Stimulated activated CD4-positive, alpha-beta T cell treated with anti-CD3 and anti-CD28 coated beads, Interleukin-1b, Interleukin-23, amount 100 ng/mL, for 1 hour (primary cell): ENCODE results near the gene G3BP2.
"Not testable (repeated sequence)": the region's sequence is repeated elsewhere in the genome, so short reads cannot be mapped to it uniquely, and the experiment has no call there.

Source experiments
- DNase-seq, 2 donors: peaks; one replicate each; pipeline ENCODE4 v3.0.0-alpha.2; 2020; ENCODE audit warnings: low read depth in 2 of 2

Gene G3BP2

DNA sequence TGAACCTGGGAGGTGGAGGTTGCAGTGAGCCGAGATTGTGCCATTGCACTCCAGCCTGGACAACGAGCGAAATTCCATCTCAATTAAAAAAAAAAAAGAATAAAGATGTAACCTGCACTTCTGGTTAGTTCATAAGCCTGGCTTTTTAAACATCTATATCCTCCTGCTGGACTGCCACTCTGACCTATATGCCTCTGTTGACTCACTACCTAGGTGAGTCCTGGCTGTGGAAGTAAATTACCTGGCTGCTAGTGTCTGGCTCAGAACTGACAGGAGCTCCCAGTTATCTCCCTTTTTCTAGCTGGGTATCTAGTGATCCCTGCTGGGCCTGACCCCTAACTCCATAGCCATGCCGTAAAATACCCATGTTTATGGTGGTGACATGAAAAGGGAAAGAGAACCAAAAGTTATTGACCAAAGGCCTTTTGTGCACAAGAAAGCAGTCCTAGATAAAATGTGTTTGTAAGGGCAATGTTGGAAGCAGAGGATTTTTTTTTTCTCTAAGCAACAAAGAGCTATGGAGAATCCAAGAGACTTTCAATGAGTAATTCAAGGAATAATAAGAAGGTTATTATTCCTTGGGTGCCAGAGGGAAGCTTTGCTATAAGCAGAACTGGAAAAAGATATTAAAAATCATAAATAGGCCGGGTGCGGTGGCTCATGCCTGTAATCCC, 10.4 kb upstream of the G3BP2 start:
- DNase-seq: no peak

DNA sequence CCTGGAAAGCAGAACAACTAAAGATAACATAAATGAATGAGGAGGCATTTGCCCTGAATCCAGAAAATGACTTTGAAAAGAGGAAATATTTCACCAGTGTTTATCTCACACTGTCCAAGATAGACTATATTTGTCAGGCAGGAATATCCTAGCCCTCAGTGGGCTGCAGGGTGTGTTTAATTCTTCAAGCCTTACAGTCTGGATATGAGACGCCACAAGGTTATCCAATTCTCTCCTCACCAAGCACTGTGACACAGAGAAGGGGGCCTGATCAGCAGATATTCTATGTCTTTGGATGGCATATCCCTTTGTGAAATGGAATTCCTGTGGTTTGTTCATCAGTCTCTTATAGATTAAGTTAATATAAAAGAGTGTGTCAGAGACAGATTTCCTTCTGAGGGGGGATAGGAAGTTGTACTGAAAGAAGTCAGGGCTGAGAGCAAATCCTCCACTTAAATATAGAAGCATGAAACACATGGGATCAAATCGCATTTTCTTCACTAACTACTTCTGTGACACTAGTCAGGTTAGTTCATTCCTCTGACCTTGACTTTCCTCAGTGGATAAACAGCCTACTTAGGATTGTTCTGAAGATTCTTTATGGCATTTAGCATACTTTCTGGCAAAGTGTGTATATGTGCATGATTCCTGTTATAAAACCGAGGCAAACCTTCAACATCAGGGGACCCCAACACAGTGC, 6.8 kb upstream of the G3BP2 start:
- DNase-seq: no peak

DNA sequence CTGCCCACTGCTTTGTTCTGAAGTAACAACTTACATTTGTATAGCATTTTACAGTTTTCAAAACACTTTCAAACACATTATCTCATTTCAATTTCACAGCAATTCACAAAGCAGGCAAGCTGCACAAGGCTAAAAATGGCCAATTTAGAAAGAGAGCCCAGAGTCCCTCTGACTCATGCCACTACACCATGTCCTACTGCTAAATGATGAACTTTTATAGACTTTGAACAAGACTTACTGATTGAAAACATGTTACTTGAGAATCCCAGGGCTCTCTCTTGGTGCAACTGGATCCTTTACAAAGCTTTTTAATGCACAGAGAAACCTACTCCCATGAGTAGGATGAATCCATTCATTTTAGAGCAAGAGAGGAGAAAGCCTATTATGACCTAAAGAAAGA, 5.8 kb upstream of the G3BP2 start:
- no peak for DNase-seq

DNA sequence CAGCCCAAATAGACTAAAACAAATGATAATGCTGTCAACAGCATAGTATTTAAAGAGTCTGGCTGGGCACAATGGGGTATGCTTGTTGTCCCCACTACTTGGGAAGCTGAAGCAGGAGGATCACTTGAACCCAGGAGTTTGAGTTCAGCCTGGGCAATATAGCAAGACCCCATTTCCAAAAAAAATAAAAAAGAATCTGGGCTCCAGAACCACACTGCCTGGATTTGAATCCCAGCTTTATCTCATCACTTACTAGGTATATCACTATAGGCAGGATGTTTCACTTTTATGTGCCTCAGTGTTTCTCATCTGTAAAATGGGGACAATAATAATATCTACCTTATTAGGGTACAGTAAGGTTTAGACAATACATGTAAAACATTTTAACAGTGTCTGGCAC, 5.3 kb upstream of the G3BP2 start:
- no peak for DNase-seq

DNA sequence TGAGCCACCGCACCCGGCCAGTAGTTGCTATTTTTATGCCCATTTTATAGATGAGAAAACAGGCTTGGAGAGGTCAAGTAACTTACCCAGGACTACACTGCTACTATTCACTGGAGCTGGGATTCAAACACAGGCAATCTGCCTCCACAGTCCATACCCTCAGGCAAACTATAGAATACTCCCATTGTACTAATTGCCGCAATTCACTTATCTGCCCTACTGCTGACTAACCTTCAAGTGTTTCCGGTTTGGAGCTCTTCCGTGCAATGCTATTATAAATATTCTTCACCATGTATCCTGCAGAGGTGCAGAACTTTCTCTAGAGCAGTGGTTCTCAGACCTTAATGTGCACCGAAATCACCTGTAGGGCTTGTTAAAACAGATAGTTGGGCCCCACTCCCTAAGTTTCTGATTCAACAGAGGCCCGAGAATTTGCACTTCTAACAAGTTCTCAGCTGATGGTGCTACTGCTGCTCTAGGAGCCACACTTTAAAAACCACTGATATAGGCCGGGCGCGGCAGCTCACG, 1.9 kb upstream of the G3BP2 start:
- DNase-seq: no peak

DNA sequence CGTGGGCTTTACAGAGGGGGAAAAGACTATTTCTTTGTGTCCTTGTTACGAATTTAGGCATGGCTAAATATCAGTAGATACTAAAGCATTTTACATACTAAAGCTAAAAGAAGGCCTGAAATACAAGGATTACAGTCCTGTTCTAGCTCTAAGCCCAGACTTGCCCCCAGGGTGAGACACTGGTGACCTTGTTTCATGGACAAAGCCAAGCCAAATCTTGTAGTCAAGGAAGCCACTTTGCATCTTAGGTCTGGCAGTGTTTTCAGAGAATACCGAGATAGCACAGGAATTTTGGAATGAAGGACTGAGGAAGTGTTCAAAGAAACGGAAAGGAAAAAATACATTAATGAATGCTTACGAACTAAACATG, 733 bp upstream of the G3BP2 start:
- DNase-seq: no peak

DNA sequence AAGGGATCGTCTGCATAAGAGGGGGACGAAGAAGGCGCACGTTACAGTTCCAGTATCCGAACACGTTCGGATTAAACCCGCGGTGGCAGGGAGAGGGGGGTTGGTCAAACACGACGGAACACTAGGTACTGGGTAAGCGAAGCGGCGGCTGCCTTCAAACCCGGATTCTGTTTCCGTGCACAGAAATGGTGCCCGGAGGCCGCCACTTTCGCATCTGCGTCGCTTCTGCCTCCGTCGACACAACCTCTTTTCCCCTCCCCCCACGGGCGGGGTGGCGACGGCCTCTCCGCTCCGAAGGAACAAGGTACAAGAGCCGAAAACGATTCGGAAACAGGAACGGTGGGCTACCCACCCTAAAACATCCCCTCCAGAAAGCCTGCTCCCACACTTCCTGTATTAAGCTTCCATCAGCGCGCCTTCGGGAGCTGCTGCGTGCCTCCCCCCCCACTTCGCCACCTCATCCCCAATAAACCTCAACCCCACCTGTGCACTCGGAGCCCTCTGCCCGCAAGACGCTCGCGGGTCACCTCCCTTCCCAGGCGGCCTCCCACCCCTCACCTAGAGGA, 667 bp downstream of the G3BP2 start:
- peak; percentile 45 to 71 for DNase-seq

DNA sequence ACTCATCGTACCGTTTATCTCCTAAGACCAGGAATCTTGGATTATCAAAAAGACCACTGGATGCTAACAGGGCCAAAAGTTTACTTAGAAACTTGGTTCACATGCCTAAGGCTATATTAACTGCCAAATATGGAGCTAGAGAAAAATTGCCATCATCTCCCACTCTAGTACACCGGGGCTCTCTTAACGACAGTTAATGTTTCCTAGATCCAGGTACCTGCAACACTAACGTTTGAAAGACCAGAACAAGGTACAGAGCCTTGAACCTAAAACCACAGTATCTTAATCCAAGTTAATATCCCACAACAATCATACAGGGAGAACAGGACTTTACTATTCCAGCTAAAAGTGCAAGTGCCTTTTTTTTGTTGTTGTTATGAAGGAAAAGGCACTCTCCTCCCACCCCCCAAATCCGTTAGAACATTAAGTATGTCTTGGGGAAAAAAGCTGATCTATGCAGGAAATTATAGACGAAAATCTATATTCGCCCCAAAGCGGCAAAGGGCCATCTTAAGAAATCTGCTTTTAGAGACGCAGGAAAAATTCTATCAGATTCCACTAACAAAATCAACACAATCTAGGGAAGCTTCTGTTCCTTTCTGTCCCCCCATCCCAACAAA, 1.3 kb downstream of the G3BP2 start:
- DNase-seq: no peak

DNA sequence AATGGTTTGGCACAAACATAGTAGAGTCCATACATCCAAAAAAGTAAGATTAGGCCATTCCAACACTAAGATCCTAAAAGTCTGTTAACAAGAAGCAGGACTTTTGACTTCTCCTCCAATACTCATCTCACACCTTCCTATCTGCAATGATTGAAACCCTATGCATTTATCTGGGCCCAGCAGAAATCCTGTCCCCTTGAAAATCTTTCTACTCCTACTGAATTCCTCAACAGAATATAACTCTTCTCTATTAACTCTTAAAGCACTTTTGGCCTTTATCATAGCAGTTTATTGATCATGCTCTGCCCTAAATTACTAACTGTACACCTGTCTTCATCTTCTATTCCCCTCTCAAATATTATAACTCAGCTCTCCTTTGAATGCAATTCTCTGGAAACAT, 4.6 kb downstream of the G3BP2 start:
- no peak for DNase-seq

DNA sequence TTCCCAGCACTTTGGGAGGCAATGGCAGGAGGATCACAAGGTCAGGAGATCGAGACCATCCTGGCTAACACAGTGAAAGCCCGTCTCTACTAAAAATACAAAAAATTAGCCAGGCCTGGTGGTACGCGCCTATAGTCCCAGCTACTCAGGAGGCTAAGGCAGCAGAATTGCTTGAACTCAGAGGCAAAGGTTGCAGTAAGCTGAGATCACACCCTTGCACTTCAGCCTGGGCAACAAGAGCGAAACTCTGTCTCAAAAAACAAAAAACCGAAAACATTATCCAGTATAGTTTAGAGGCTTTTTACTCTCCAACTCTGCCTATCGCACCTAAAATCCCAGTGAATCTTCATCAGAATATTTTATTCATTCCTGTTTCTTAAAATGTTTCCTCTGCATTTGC, 5.6 kb downstream of the G3BP2 start:
- not testable (repeated sequence) for DNase-seq

DNA sequence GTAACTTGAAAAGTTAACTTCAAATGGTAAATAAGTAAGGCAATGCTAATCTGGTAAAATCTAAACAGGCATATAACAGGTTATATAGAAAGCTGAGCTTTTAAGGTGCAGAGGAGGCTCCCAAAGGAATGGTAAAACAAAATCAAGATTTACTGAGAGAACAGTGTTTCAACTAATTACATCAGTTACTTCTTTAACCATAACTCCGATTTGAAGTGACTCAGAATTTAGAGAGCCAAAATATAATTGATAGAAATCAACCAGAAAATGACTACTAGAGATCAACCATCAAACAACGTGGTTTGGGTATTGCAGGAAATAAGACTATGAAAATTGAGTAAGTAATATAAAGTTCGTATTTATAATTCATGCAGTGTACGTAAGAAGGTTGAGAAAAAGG, 6.9 kb downstream of the G3BP2 start:
- DNase-seq: no peak

DNA sequence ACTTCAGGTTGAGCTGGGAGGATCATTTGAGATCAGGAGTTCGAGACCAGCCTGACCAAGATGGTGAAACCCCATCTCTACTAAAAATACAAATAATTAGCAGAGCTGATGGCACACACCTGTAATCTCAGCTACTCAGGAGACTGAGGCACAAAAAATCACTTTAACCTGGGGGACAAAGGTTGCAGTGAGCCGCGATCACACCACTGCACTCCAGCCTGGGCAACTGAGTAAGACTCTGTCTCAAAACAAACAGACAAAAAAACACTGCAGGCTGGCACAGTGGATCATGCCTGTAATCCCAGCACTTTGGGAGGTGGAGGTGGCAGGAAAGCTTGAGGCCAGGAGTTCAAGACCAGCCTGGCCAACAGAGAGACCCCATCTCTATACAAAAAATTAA, 8.6 kb downstream of the G3BP2 start:
- DNase-seq: not testable (repeated sequence)

DNA sequence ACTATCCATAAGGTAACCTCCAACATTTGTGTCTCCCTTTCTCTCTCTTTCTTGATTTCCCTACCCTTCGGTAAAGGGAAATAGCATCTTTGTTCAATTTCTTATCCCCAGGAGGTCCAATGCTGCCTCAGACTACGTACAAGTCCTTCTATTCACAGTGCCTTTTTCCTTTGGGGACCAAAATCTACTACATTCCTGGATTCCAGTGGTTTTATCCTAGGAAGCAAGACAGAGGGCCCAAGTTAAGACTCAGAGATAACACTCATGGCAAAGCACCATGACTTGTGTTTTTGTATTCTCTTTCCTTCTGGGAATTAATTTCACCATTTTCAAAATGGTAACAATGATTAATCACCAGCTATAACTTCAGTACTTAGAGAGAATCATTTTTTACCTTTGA, 10.6 kb downstream of the G3BP2 start:
- no peak for DNase-seq

DNA sequence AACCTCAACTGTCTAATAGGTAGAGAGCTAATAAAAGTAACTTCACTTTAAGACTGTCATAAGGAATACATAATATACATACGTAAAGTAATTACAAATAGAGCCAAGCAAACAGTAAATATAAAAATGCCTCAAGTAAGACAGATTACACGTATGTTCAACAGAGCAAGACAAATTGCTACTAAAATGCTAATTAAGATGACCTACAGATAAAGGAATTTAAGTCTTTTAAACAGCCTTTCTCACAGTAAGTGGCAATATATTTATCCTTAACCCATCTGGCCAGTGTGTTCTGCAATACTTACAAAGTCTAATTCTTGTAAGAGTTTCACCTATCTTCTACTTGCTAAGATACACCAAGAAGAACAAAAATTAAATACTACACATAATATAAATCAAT, 12.7 kb downstream of the G3BP2 start:
- DNase-seq: no peak

DNA sequence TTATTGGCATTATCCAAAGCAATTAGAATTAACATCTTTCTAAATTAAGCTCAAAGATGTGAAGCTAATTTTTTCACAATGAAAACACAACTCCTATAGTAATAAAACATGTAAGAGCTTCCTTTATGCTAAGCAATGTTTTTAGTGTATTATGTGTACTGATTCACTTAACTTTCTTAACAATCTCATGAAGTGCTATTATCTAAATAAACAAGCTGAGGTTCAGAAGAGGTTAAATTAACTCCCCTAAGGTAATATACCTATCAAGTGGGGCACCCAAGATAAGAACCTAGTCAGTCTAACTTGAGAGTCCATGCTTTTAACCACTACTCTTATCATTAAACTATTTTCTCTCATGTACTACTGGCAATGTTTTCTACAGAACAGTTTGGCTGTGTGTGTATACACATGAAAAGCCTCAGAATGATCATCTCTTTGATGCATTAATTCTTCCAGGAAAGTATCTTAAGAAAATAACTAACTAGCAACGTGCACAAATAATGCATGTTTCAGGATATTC, 13.6 kb downstream of the G3BP2 start:
- no peak for DNase-seq

DNA sequence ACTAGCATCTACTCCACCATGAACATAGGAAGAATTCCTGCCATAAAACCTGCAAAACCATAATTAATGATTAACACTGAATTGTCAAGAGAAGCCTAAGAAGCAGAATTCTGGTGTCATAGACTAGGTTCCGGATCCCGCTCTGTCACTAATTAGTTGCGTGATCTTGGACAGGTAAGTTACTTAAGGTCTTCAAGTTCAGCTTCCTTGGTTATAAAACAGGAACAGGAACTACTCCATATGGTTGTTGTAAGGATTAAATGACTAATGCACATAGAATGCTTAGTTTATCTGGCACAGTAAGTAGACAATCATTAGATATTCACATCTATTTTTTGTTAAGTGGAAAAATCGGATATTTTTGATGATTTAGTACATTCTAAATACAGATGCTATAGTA, 14.3 kb downstream of the G3BP2 start:
- DNase-seq: no peak

DNA sequence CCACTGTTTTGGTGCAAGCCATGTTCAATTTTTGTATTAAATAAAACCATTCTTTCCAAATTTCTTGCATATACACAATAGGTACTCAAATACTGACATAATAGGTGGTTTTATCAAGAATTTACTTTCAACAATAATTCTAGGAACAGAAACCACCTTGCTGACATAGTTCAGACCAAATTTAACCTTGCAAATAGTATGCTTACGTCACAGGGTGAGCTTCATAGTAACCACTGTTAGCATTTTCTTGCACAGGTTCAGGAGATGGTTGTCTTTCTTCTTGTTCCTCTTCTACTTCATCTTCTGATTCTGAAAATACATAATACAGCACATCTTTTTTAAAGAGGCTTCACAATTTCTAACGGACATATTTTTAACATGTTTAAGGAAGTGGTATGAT, 17.6 kb downstream of the G3BP2 start:
- DNase-seq: no peak

DNA sequence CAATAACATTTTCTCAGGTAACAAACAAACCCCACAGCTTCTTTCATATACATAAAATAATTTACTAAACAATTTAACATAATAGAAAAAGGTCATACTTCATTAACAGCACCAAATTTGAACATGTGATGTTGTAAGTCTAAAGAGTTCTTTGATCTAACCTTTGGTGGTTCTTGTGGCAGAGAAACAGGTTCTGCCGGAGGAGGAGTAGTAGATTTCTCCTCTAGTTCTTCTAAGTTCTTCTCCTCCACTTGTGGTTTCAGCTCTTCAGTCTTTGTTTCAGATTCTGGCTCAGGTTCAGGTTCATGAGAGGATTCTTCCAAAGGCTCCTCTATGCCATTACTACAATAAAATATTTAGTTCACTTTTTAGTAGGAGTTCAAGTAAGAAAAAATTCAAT, 18.3 kb downstream of the G3BP2 start:
- DNase-seq: no peak

DNA sequence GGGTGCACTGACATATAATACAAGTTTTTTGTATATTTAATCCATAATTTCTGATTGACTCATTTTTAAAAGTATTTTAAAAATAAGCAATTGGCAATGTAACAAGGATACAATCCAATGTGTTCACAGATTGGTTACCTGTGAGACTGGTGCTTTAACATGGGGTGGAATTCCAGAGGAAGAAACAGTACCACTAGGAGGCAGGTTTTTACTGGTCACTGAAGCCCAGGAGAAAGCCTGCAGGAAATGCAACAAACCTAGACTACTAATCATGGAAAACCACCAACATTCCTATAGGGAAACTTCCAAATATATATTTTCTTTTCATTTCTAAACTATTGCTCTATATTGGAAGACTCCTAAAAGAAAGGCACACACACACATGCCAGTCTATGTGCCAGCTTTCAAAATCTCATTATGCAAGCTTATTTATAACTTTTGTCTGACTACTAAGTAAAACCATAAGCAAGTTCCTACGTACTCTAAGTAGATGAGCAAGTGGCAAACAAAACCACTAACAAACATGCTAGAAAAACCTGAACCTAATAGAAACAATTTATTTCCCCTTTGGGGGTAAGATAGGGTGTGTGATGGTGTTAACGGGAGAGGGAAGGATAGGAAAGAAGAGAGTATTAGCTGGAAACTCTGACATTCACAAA, 19.2 kb downstream of the G3BP2 start:
- no peak for DNase-seq

DNA sequence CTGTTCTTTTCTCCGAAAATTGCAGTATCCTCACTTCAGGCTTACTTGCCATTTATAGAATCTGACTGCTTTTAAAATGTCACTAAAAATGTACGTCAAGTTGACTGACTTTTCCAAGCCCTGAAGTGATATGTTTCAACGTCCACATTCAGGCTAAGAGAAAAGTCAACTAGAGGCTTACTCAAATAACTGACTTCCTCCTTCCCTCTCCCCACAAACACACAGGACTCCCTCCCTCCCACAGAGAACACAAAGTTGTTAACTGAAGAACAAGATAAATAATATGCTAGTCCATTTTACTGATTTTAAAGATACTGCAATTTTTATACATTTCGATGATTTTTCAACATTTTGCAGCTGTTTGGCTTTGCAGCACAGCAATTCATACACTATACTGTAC, 29.1 kb downstream of the G3BP2 start:
- DNase-seq: no peak

DNA sequence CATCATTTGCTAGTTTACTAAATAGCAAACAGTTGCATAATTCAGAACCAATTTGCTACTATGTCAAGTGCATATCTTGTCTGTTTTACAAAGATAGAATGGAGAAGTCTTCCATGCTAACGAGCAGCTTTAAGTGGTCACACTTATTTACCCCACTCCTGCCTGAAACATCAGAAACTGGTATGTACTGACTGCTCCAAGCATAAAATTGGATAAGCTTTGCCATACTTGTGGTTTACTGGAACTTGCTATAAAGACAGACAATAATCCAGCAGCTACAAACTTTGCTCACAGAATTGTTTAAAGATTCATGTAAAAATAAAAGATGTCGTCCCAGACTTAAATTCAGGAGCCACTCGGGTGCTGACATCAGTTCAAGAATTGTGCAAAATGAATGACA, 29.6 kb downstream of the G3BP2 start:
- no peak for DNase-seq

DNA sequence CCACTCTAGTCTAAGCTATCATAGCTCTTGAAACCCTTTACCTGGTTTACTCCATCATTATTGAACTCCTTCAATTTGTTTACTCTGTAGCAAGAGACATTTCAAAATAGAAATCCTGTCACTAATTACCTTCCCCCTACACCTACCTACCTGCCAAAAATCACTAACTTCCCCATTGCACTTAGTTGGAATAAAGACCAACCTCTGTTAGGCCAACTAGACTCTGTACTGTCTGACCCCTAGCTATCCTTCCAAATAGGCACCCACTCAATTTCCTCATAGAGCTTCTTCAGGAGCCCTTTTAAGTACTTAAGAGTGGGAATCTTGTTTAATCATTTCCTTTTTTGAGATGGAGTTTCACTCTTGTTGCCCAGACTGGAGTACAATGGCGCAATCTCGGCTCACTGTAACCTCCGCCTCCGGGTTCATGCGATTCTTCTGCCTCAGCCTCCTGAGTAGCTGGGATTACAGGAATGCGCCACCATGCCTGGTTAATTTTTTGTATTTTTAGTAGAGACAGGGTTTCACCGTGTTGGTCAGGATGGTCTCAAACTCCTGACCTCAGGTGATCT, 34.0 kb downstream of the G3BP2 start:
- no peak for DNase-seq
